Germinal center (tissue), 1 donor: Measurements from ENCODE around the gene AP5M1.
"Not testable (repeated sequence)": the region's sequence is repeated elsewhere in the genome, so short reads cannot be mapped to it uniquely, and the experiment has no call there.

Experiments used
- DNase-seq: peaks from one replicate; pipeline ENCODE4 v3.0.0; 2012; ENCODE audit warnings: mixed read lengths, low spot score

AP5M1 gene

GRCh38 chr14:57291692-57292647 lies 23.2 kb downstream of the AP5M1 start:
- no peak for DNase-seq

GRCh38 chr14:57293866-57294837 lies 25.4 kb downstream of the AP5M1 start:
- DNase-seq = no peak

- DNase-seq = no peak
These were observed 26.5 kb downstream of the AP5M1 start for GRCh38 chr14:57295239-57295638.

DNA sequence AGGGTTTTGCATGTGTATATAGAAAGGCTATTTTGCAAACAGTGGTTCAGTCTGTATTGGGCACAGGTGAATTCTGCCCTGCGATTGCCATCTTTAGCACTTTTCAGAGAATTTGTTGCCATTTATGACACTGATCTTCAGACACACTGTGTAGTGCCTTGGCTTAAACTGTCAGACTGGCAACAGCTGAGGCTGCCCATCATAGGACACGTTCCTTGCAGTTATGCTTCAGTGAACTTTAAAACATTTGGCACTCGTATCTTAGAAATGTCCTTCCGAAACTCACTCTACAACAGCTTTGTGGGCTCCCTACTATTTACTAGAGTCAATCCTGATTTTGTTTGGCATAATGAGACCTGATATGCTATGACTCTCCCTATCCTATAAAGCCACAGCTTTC lies 29.1 kb downstream of the AP5M1 start:
- no peak for DNase-seq

GRCh38 chr14:57299511-57299910 lies 30.7 kb downstream of the AP5M1 start:
- no peak for DNase-seq

- no peak for DNase-seq
These were observed 34.1 kb downstream of the AP5M1 start for GRCh38 chr14:57302883-57303282.

GRCh38 chr14:57314396-57315089 lies 45.8 kb downstream of the AP5M1 start:
- DNase-seq = no peak

DNA sequence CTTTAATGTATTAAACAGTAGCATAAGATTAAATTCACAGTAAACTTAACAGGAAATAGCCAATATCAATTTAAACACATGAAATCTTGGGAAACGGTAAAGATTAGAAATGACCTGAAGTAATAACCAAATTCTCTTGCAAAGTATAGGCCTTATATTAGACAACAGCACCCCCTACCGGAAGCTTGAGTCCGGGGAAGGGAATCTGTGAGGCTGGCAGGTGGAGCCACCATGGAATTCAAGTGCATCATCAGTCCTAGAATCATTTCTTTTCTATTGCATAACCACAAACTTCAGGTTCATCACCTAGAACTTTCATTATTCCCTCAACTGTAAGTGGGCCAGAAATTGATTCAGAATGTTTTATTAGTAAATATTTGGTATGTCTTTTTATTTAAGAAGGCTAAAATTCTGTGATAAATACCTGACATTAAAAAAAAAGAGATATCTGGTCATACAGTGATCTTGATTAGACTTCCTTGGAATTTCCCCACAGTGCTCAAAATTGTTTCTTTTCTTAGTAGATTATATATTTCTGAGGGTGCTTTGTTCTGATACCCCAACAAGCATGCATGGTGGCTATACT lies 48.6 kb downstream of the AP5M1 start:
- peak; percentile 55 for DNase-seq

GRCh38 chr14:57319636-57320192 lies 50.9 kb downstream of the AP5M1 start:
- DNase-seq = no peak

- DNase-seq = no peak
These were observed 55.0 kb downstream of the AP5M1 start for GRCh38 chr14:57323721-57324120.

DNA sequence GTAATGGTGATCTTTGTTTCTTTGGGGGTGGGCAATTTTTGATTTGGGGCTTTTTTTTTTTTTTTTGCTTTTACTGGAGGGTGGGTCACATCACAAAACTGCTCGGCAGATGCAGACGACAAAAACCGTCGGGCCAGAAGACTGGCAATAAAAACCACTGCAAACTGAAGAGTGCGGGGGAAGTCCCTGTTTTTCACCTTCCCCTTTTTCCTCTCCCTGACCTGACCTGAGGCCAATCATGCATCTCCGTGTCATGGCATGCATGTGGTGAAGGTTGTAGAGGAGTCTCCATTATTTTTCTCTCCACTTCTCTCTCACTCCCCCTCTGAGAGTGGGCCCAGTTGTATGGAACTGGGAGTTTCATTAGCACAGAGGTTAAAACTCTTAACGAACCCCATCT lies 57.5 kb downstream of the AP5M1 start:
- DNase-seq = peak; percentile 18

- no peak for DNase-seq
These were observed 61.1 kb downstream of the AP5M1 start for GRCh38 chr14:57329833-57330232.

- not testable (repeated sequence) for DNase-seq
These were observed 63.7 kb downstream of the AP5M1 start for GRCh38 chr14:57332475-57332874.

GRCh38 chr14:57333726-57334125 lies 65.0 kb downstream of the AP5M1 start:
- not testable (repeated sequence) for DNase-seq

GRCh38 chr14:57343545-57344297 lies 75.0 kb downstream of the AP5M1 start:
- not testable (repeated sequence) for DNase-seq

GRCh38 chr14:57345106-57345505 lies 76.3 kb downstream of the AP5M1 start:
- no peak for DNase-seq

- DNase-seq = no peak
These were observed 78.0 kb downstream of the AP5M1 start for GRCh38 chr14:57346741-57347140.
